ENCODE data around the gene SMYD3.

SMYD3 gene

GRCh38 chr1:246506674-246507481 is at the start of gene SMYD3:
Gene SMYD3 (minus strand): TSS chr1:246507279.
- DNase-seq, result peak; percentile 89

- DNase-seq, result no peak
Observed at GRCh38 chr1:246554201-246554600, 47.1 kb upstream of the SMYD3 start.

- DNase-seq, result no peak
Observed at GRCh38 chr1:246552110-246552509, 45.0 kb upstream of the SMYD3 start.

GRCh38 chr1:246550402-246550801 is 43.3 kb upstream of the SMYD3 start:
- no peak for DNase-seq

GRCh38 chr1:246549665-246550064 is 42.6 kb upstream of the SMYD3 start:
- DNase-seq, result no peak

- no peak for DNase-seq
Observed at GRCh38 chr1:246544001-246544400, 36.9 kb upstream of the SMYD3 start.

GRCh38 chr1:246540738-246541491 is 33.8 kb upstream of the SMYD3 start:
- no peak for DNase-seq

GRCh38 chr1:246537887-246538286 is 30.8 kb upstream of the SMYD3 start:
- DNase-seq, result no peak

GRCh38 chr1:246537441-246537840 is 30.4 kb upstream of the SMYD3 start:
- no peak for DNase-seq

GRCh38 chr1:246534114-246534513 is 27.0 kb upstream of the SMYD3 start:
- no peak for DNase-seq

GRCh38 chr1:246533371-246533905 is 26.4 kb upstream of the SMYD3 start:
- DNase-seq, result no peak

GRCh38 chr1:246532519-246532918 is 25.4 kb upstream of the SMYD3 start:
- DNase-seq, result no peak

- no peak for DNase-seq
Observed at GRCh38 chr1:246530482-246530881, 23.4 kb upstream of the SMYD3 start.

GRCh38 chr1:246528933-246529731 is 22.1 kb upstream of the SMYD3 start:
- DNase-seq, result no peak

- no peak for DNase-seq
Observed at GRCh38 chr1:246527402-246528088, 20.5 kb upstream of the SMYD3 start.

GRCh38 chr1:246526915-246527314 is 19.8 kb upstream of the SMYD3 start:
- no peak for DNase-seq

GRCh38 chr1:246526380-246526779 is 19.3 kb upstream of the SMYD3 start:
- DNase-seq, result no peak

- no peak for DNase-seq
Observed at GRCh38 chr1:246519514-246519913, 12.4 kb upstream of the SMYD3 start.

- no peak for DNase-seq
Observed at GRCh38 chr1:246518456-246519205, 11.6 kb upstream of the SMYD3 start.

- DNase-seq, result no peak
Observed at GRCh38 chr1:246517391-246517790, 10.3 kb upstream of the SMYD3 start.

- no peak for DNase-seq
Observed at GRCh38 chr1:246516126-246516525, 9.0 kb upstream of the SMYD3 start.

All from CD4-positive, alpha-beta T cell treated with Interleukin-6 for 4 hours (primary cell).